ENCODE results near the gene TDRD1. TPM values are rescaled to one million over a fixed set of nuclear protein-coding genes. Genes with fewer than 3 reads are reported as not detected.

Gene TDRD1
- total RNA-seq, 1 donor from 2014 or later = 0.11 TPM

GRCh38 chr10:114166494-114166893, 12.7 kb upstream of the TDRD1 start:
- Mint-ChIP-seq H3K27me3 (ENCODE audit: low read depth) (no peaks in the 10 kb centered on the region), H3K4me3 (ENCODE audit: low read depth) (no peak overlapping the region), H3K27ac (no peak overlapping the region), H3K4me1 (ENCODE audit: low read depth) (peaks cover 17% of the 10 kb centered on the region), H3K9me3 (peaks cover 12% of the 10 kb centered on the region), H3K36me3 (ENCODE audit: low read depth) (peaks cover 53% of the 10 kb centered on the region)
- intact Hi-C loops (cut with micrococcal nuclease) = no loop called here
- DNase-seq (ENCODE audit: low spot score) = no peak

- H3K27me3 Mint-ChIP-seq (ENCODE audit: low read depth) = no peaks in the 10 kb centered on the region
- H3K36me3 Mint-ChIP-seq (ENCODE audit: low read depth) = peaks cover 41% of the 10 kb centered on the region
- intact Hi-C loops (cut with micrococcal nuclease) = no loop called here
- peaks cover 12% of the 10 kb centered on the region for H3K9me3 Mint-ChIP-seq
- peaks cover 21% of the 10 kb centered on the region for H3K4me1 Mint-ChIP-seq (ENCODE audit: low read depth)
- no peak overlapping the region for H3K4me3 Mint-ChIP-seq (ENCODE audit: low read depth)
- no peak for DNase-seq (ENCODE audit: low spot score)
- no peak overlapping the region for H3K27ac Mint-ChIP-seq
These were observed 11.2 kb upstream of the TDRD1 start for GRCh38 chr10:114167985-114168384.

GRCh38 chr10:114168450-114169009, 10.6 kb upstream of the TDRD1 start:
- H3K4me1 Mint-ChIP-seq (ENCODE audit: low read depth) = peaks cover 20% of the 10 kb centered on the region
- DNase-seq (ENCODE audit: low spot score) = no peak
- no peak overlapping the region for H3K4me3 Mint-ChIP-seq (ENCODE audit: low read depth)
- H3K27me3 Mint-ChIP-seq (ENCODE audit: low read depth) = no peaks in the 10 kb centered on the region
- peaks cover 12% of the 10 kb centered on the region for H3K9me3 Mint-ChIP-seq
- intact Hi-C loops (cut with micrococcal nuclease) = no loop called here
- H3K27ac Mint-ChIP-seq = no peak overlapping the region
- peaks cover 36% of the 10 kb centered on the region for H3K36me3 Mint-ChIP-seq (ENCODE audit: low read depth)

- intact Hi-C loops (cut with micrococcal nuclease) = loop anchor here (5.0 to 10.0 kb wide), 3 partner anchors 320 to 445 kb away; partner anchors contain the start of genes DCLRE1A and NHLRC2
- Mint-ChIP-seq H3K27me3 (ENCODE audit: low read depth) (peaks cover 19% of the 10 kb centered on the region), H3K4me1 (ENCODE audit: low read depth) (peaks cover 26% of the 10 kb centered on the region), H3K9me3 (peaks cover 11% of the 10 kb centered on the region), H3K36me3 (ENCODE audit: low read depth) (peaks cover 26% of the 10 kb centered on the region), H3K4me3 (ENCODE audit: low read depth) (peak overlapping the region; percentile 97), H3K27ac (peak overlapping the region; percentile 50)
- DNase-seq (ENCODE audit: low spot score) = no peak
These were observed 6.9 kb upstream of the TDRD1 start for GRCh38 chr10:114172216-114172615.

- intact Hi-C loops (cut with micrococcal nuclease) = loop anchor here (5.0 to 10.0 kb wide), 3 partner anchors 321 to 444 kb away; partner anchors contain the start of genes DCLRE1A and NHLRC2
- Mint-ChIP-seq H3K27ac (peak overlapping the region; percentile 95), H3K4me1 (ENCODE audit: low read depth) (peaks cover 24% of the 10 kb centered on the region), H3K36me3 (ENCODE audit: low read depth) (peaks cover 23% of the 10 kb centered on the region), H3K27me3 (ENCODE audit: low read depth) (peaks cover 23% of the 10 kb centered on the region), H3K4me3 (ENCODE audit: low read depth) (peak overlapping the region; percentile 97), H3K9me3 (peaks cover 8% of the 10 kb centered on the region)
- no peak for DNase-seq (ENCODE audit: low spot score)
These were observed 6.2 kb upstream of the TDRD1 start for GRCh38 chr10:114172776-114173602.

GRCh38 chr10:114173603-114173920, 5.6 kb upstream of the TDRD1 start:
- peak overlapping the region; percentile 97 for H3K4me3 Mint-ChIP-seq (ENCODE audit: low read depth)
- peaks cover 24% of the 10 kb centered on the region for H3K4me1 Mint-ChIP-seq (ENCODE audit: low read depth)
- intact Hi-C loops (cut with micrococcal nuclease) = loop anchor here (5.0 to 10.0 kb wide), 3 partner anchors 321 to 444 kb away; partner anchors contain the start of genes DCLRE1A and NHLRC2
- H3K36me3 Mint-ChIP-seq (ENCODE audit: low read depth) = peaks cover 18% of the 10 kb centered on the region
- H3K9me3 Mint-ChIP-seq = peaks cover 4% of the 10 kb centered on the region
- H3K27me3 Mint-ChIP-seq (ENCODE audit: low read depth) = peaks cover 23% of the 10 kb centered on the region
- H3K27ac Mint-ChIP-seq = peak overlapping the region; percentile 95
- DNase-seq (ENCODE audit: low spot score) = no peak

GRCh38 chr10:114173921-114174694, 5.0 kb upstream of the TDRD1 start, which contains the start of gene CCDC186:
TSS of gene CCDC186 (minus strand) at chr10:114174203. CDS start at chr10:114163268, 10,935 bp downstream.
- Mint-ChIP-seq H3K4me3 (ENCODE audit: low read depth) (peak within 1 kb of the TSS; percentile 97), H3K36me3 (ENCODE audit: low read depth) (peaks cover 13% of the 10 kb centered on the region), H3K27me3 (ENCODE audit: low read depth) (peaks cover 26% of the 10 kb centered on the region), H3K9me3 (no peaks in the 10 kb centered on the region), H3K4me1 (ENCODE audit: low read depth) (peaks cover 24% of the 10 kb centered on the region), H3K27ac (peak within 1 kb of the TSS; percentile 95)
- intact Hi-C loops (cut with micrococcal nuclease) = loop anchor here (1.0 to 10.0 kb wide), 5 partner anchors 213 to 493 kb away; partner anchors contain the start of genes DCLRE1A and NHLRC2
- peak; percentile 95 for DNase-seq (ENCODE audit: low spot score)

GRCh38 chr10:114174695-114175188, 4.4 kb upstream of the TDRD1 start:
- intact Hi-C loops (cut with micrococcal nuclease) = loop anchor here (1.0 to 10.0 kb wide), 5 partner anchors 213 to 493 kb away; partner anchors contain the start of genes DCLRE1A and NHLRC2
- Mint-ChIP-seq H3K9me3 (no peaks in the 10 kb centered on the region), H3K27ac (peak overlapping the region; percentile 81), H3K27me3 (ENCODE audit: low read depth) (peaks cover 26% of the 10 kb centered on the region), H3K4me3 (ENCODE audit: low read depth) (peak overlapping the region; percentile 97), H3K4me1 (ENCODE audit: low read depth) (peaks cover 24% of the 10 kb centered on the region), H3K36me3 (ENCODE audit: low read depth) (peaks cover 12% of the 10 kb centered on the region)
- DNase-seq (ENCODE audit: low spot score) = no peak

- intact Hi-C loops (cut with micrococcal nuclease) = loop anchor here (10.0 kb wide), 1 partner anchor 369 kb away; no protein-coding TSS in a partner anchor
- no peak overlapping the region for H3K27ac Mint-ChIP-seq
- H3K27me3 Mint-ChIP-seq (ENCODE audit: low read depth) = peaks cover 26% of the 10 kb centered on the region
- H3K36me3 Mint-ChIP-seq (ENCODE audit: low read depth) = peaks cover 4% of the 10 kb centered on the region
- no peaks in the 10 kb centered on the region for H3K9me3 Mint-ChIP-seq
- no peak for DNase-seq (ENCODE audit: low spot score)
- H3K4me3 Mint-ChIP-seq (ENCODE audit: low read depth) = no peak overlapping the region
- H3K4me1 Mint-ChIP-seq (ENCODE audit: low read depth) = peaks cover 24% of the 10 kb centered on the region
These were observed 3.5 kb upstream of the TDRD1 start for GRCh38 chr10:114175667-114176066.

- Mint-ChIP-seq H3K27ac (no peak overlapping the region), H3K4me3 (ENCODE audit: low read depth) (no peak overlapping the region), H3K4me1 (ENCODE audit: low read depth) (peaks cover 24% of the 10 kb centered on the region), H3K9me3 (no peaks in the 10 kb centered on the region), H3K36me3 (ENCODE audit: low read depth) (no peaks in the 10 kb centered on the region), H3K27me3 (ENCODE audit: low read depth) (peaks cover 26% of the 10 kb centered on the region)
- no peak for DNase-seq (ENCODE audit: low spot score)
- intact Hi-C loops (cut with micrococcal nuclease) = loop anchor here (10.0 kb wide), 1 partner anchor 368 kb away; no protein-coding TSS in a partner anchor
These were observed 2.6 kb upstream of the TDRD1 start for GRCh38 chr10:114176511-114176910.

GRCh38 chr10:114179747-114180146, 594 bp downstream of the TDRD1 start:
- no peak overlapping the region for H3K4me3 Mint-ChIP-seq (ENCODE audit: low read depth)
- peaks cover 33% of the 10 kb centered on the region for H3K27me3 Mint-ChIP-seq (ENCODE audit: low read depth)
- DNase-seq (ENCODE audit: low spot score) = no peak
- H3K27ac Mint-ChIP-seq = no peak overlapping the region
- no peaks in the 10 kb centered on the region for H3K9me3 Mint-ChIP-seq
- intact Hi-C loops (cut with micrococcal nuclease) = loop anchor here (10.0 kb wide), 1 partner anchor 365 kb away; no protein-coding TSS in a partner anchor
- H3K36me3 Mint-ChIP-seq (ENCODE audit: low read depth) = no peaks in the 10 kb centered on the region
- peaks cover 5% of the 10 kb centered on the region for H3K4me1 Mint-ChIP-seq (ENCODE audit: low read depth)

- peaks cover 29% of the 10 kb centered on the region for H3K27me3 Mint-ChIP-seq (ENCODE audit: low read depth)
- no peaks in the 10 kb centered on the region for H3K9me3 Mint-ChIP-seq
- no peak overlapping the region for H3K4me3 Mint-ChIP-seq (ENCODE audit: low read depth)
- H3K4me1 Mint-ChIP-seq (ENCODE audit: low read depth) = peaks cover under 1% of the 10 kb centered on the region
- no peak for DNase-seq (ENCODE audit: low spot score)
- H3K27ac Mint-ChIP-seq = no peak overlapping the region
- intact Hi-C loops (cut with micrococcal nuclease) = no loop called here
- no peaks in the 10 kb centered on the region for H3K36me3 Mint-ChIP-seq (ENCODE audit: low read depth)
These were observed 1.8 kb downstream of the TDRD1 start for GRCh38 chr10:114180937-114181336.
